GM21390 (cell line): ENCODE measurements around the gene CCNG1.

Experiments
- ATAC-seq: cut with Tn5 transposase; IDR thresholded peaks from one replicate; pipeline ENCODE4 v1.9.1; 2021; ENCODE audit not compliant: unreplicated experiment

CCNG1 gene

DNA sequence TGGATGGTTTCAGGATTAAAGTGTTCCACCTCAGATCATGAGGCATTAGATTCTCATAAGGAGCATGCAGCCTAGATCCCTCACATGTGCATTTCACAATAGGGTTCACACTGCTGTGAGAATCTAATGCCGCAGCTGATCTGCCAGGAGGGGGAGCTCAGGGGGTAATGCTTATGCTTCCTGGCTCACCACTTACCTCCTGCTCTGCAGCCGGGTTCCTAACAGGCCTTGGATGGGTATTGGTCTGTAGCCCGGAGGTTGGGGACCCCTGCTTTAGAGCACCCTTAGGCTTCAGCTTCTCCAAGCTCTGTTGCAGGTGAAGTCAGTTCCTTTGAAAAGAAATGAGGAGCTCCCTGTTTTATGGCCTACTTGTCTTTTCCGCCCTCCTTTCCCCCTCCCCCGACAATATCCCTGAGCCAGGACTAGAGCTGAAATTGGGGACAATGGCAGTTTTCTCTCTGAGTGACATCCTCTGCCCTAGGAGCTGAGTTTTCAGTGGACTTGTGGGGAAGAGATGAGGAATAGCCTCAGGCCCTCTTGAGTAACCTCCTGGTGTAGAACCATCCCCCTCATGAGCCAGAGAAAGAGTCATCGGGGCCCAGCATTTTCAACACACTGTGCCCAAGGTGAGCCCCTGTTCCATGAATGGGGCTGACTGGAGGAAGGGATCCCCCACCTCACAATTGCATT, 51.8 kb downstream of the CCNG1 start:
- ATAC-seq = no peak

GRCh38 chr5:163489745-163490075, 52.3 kb downstream of the CCNG1 start:
- no peak for ATAC-seq
